Tibial nerve (tissue), 4 donors: ENCODE measurements around the gene MAN2A1. TPM values are rescaled to one million over a fixed set of nuclear protein-coding genes. Genes with fewer than 3 reads are reported as not detected.

ENCODE experiments used
- DNase-seq, 2 donors: peaks; one replicate each; pipeline ENCODE4 v3.0.0-alpha.2; 2019; ENCODE audit warnings: low spot score in 2 of 2
- H3K27ac ChIP-seq, 4 donors: fragments of 200-600 bp; sonication (generic) in 3 of 4; one replicate each; pipeline ENCODE4 v1.5.1; 2017 to 2019; ENCODE audit warnings: mild to moderate bottlenecking in 1 of 4
- H3K27me3 ChIP-seq, 2 donors: fragments of 200-600 bp; sonication (generic) in 1 of 2; one replicate each; pipeline versions ENCODE4 v1.5.1 to v1.6.0; 2017 to 2019
- H3K36me3 ChIP-seq, 3 donors: fragments of 200-600 bp; sonication (generic); one replicate each; pipeline ENCODE4 v1.5.1; 2018 to 2019
- H3K4me1 ChIP-seq, 4 donors: fragments of 200-600 bp; sonication (generic) in 3 of 4; one replicate each; pipeline ENCODE4 v1.5.1; 2017 to 2019
- H3K4me3 ChIP-seq, 4 donors: fragments of 200-600 bp; sonication (generic) in 3 of 4; one replicate each; pipeline ENCODE4 v1.5.1; 2017 to 2019; ENCODE audit warnings: mild to moderate bottlenecking in 1 of 4, moderate library complexity in 1 of 4
- H3K9me3 ChIP-seq, 4 donors: fragments of 200-600 bp; sonication (generic) in 3 of 4; one replicate each; pipeline ENCODE4 v1.5.1; 2017 to 2019
- EP300 ChIP-seq, 2 donors: sonication (generic); formaldehyde crosslinking; IDR thresholded peaks; one replicate each; pipeline ENCODE4 v1.6.1; 2017; ENCODE audit warnings: antibody characterized with exemption in 2 of 2, mild to moderate bottlenecking in 1 of 2
- POLR2A ChIP-seq, 2 donors: fragments of 450-650 bp; IDR thresholded peaks; one replicate each; pipeline ENCODE4 v1.6.1; 2017; ENCODE audit warnings: antibody characterized with exemption in 2 of 2, mild to moderate bottlenecking in 2 of 2, moderate library complexity in 2 of 2
- WGBS, 2 donors: methylation state at CpG; one replicate each; pipeline ENCODE4 v1.1.5; 2018; 5-methylcytosine and 5-hydroxymethylcytosine counted together
- total RNA-seq, 4 donors: library from RNA; depleted of rRNA; stranded (reverse); fragments of >200 nt; gene quantifications; one replicate each; pipeline ENCODE4 v1.1.0, GENCODE V29; 2016
- TF ChIP-seq, protein P1 (sequence below), 5 experiments: fragments of 200-600 bp in 3 of 5; fragments of 450-650 bp in 2 of 5; sonication (generic) in 3 of 5; IDR thresholded peaks; one replicate each; pipeline ENCODE4 v1.5.1; 2016 to 2019; ENCODE audit warnings: antibody characterized with exemption in 5 of 5, mild to moderate bottlenecking in 3 of 5, moderate library complexity in 2 of 5

The MAN2A1 gene
- total RNA-seq, 4 donors from 2014 or later, result 50.0 to 66.0 (median 56.7) TPM

DNA sequence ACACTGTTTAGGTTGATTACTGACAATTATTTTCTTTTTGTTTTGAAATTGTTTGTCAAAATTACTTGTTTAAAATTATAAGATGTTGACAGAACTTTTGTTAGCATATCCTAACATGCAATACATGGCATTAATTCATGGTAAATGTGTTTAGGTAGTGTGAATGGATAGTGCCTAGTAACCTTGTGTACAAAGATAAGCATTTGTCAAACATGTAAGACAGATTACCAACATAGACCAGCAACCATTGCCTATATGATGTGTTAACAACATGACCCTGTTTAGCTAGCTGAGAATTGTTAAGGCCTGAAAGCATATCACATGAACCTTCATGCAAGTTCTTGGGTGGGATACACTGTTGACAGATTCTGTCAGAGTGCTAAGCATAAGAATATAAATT, 13.4 kb downstream of the MAN2A1 start:
- Histone ChIP-seq H3K27ac (no peak overlapping the region), H3K36me3 (no peaks in the 10 kb centered on the region), H3K4me1 (peaks cover 0 to 30% (median 3%) of the 10 kb centered on the region in 4 donors), H3K27me3 (no peaks in the 10 kb centered on the region), H3K9me3 (no peaks in the 10 kb centered on the region), H3K4me3 (no peak overlapping the region)
- DNase-seq, result no peak
- TF ChIP-seq EP300 (IDR thresholded peaks at IDR 0.05) (no peak), POLR2A (IDR thresholded peaks at IDR 0.05) (no peak)
- TF ChIP-seq, protein P1, sequence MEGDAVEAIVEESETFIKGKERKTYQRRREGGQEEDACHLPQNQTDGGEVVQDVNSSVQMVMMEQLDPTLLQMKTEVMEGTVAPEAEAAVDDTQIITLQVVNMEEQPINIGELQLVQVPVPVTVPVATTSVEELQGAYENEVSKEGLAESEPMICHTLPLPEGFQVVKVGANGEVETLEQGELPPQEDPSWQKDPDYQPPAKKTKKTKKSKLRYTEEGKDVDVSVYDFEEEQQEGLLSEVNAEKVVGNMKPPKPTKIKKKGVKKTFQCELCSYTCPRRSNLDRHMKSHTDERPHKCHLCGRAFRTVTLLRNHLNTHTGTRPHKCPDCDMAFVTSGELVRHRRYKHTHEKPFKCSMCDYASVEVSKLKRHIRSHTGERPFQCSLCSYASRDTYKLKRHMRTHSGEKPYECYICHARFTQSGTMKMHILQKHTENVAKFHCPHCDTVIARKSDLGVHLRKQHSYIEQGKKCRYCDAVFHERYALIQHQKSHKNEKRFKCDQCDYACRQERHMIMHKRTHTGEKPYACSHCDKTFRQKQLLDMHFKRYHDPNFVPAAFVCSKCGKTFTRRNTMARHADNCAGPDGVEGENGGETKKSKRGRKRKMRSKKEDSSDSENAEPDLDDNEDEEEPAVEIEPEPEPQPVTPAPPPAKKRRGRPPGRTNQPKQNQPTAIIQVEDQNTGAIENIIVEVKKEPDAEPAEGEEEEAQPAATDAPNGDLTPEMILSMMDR (IDR thresholded peaks at IDR 0.05), result no peak

DNA sequence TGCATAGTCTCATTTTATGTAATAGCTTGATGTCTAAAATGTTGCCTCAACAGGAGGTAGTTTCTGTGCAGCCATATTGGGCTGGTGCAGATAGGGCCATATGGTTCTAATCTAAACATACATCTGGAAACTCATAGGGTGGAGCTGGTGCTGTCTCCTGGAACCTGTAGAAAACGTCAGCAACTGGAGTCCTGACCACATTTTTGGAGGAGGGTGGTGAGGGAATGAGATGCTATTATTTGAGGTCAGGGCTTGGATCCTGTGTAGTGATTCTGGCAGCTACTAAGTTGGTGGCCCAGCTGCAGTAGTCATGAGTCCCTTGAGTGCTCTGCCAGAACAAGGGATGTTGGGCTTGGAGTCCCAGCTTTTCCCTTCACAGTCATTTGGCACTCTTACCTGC, 14.1 kb downstream of the MAN2A1 start:
- Histone ChIP-seq H3K36me3 (no peaks in the 10 kb centered on the region), H3K4me1 (peaks cover 0 to 29% (median 3%) of the 10 kb centered on the region in 4 donors), H3K4me3 (no peak overlapping the region), H3K9me3 (no peaks in the 10 kb centered on the region), H3K27ac (no peak overlapping the region), H3K27me3 (no peaks in the 10 kb centered on the region)
- no peak for DNase-seq
- 36 to 50% methylated on average over 1 of the region's 1 CpG for WGBS, 2 donors
- TF ChIP-seq POLR2A (IDR thresholded peaks at IDR 0.05) (no peak), EP300 (IDR thresholded peaks at IDR 0.05) (no peak)
- TF ChIP-seq, protein P1 (IDR thresholded peaks at IDR 0.05), result no peak

DNA sequence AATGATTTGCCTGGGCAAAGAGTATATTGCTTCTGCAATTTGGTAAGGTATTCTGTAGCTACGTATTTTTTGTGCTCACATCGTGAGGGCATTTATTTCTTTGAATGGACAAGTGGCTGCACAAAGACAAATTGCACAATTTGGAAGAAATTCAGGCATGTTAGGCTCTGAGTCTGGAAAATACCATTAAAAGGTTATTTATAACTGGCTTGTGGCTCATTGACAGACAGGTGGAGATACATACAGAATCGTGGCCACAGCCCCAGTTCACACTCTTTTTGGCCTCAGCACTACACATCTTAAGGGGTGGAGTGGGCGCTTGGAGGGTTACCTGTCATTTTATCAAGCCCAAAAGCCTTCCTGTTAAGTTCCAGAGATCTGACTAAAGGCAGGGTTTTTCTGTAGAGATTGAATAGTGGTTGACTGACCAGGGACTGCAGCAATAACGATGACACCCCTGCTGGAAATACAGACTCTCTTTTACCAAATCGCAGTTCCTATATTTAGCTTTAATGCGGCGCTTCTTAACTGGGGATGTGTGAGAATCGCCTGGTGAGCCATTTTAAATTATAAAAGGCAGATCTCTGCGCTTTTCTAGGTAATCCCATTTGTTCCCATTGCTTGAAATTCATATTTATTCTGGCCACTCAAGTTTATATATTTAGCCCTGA, 14.7 kb downstream of the MAN2A1 start:
- no peak overlapping the region for H3K27ac ChIP-seq
- no peak overlapping the region for H3K4me3 ChIP-seq
- H3K27me3 ChIP-seq, result no peaks in the 10 kb centered on the region
- no peaks in the 10 kb centered on the region for H3K36me3 ChIP-seq
- TF ChIP-seq, protein P1 (IDR thresholded peaks at IDR 0.05), result no peak
- TF ChIP-seq EP300 (IDR thresholded peaks at IDR 0.05) (no peak), POLR2A (IDR thresholded peaks at IDR 0.05) (no peak)
- 80 to 83% methylated on average over 10 of the region's 10 CpGs for WGBS, 2 donors
- peaks cover 0 to 29% (median 3%) of the 10 kb centered on the region in 4 donors for H3K4me1 ChIP-seq
- no peak for DNase-seq
- H3K9me3 ChIP-seq, result no peaks in the 10 kb centered on the region

DNA sequence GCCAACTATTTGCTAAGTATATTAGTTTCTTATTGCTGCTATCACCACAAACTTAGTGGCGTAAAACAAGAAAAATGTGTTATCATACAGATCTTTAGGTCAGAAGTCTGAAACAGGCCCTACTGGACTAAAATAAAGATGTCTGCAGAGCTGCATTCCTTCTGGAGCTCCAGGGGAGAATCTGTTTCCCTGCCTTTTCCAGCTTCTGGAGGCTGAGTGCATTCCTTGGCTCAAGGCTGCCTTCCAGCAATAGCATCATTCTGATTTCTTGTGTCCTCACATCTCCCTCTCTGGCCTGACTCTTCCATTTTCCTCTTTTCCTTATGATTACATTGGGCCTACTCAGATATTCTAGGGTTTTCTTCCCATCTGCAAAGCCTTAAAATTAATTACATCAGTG, 15.9 kb downstream of the MAN2A1 start:
- WGBS, 2 donors, result 95 to 100% methylated on average over 1 of the region's 1 CpG
- H3K27ac ChIP-seq, result no peak overlapping the region
- no peaks in the 10 kb centered on the region for H3K36me3 ChIP-seq
- no peak overlapping the region for H3K4me3 ChIP-seq
- no peaks in the 10 kb centered on the region for H3K9me3 ChIP-seq
- peaks cover 0 to 23% (median 3%) of the 10 kb centered on the region in 4 donors for H3K4me1 ChIP-seq
- H3K27me3 ChIP-seq, result no peaks in the 10 kb centered on the region
- no peak for DNase-seq
- no peak for TF ChIP-seq POLR2A (IDR thresholded peaks at IDR 0.05)
- TF ChIP-seq, protein P1 (IDR thresholded peaks at IDR 0.05), result no peak
- no peak for TF ChIP-seq EP300 (IDR thresholded peaks at IDR 0.05)

DNA sequence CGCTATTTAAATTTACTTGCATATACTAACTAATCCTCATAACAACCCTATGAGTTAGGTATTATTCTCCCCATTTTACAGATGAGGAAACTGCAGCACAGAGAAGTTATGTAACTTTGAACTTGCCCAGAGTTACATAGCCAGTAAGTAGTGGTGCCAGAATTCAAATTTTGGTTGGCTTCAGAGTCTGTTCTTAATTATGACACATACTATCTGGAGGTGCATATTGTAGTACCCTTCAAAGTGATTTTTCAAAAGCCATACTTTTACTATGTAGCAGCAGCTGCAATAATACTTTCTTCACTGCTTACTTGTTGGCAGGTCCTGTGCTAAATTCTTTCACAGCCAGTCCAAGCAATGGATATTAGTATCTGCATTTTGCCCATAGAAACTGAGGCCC, 16.4 kb downstream of the MAN2A1 start:
- DNase-seq, result no peak
- H3K4me1 ChIP-seq, result peaks cover 0 to 22% (median 3%) of the 10 kb centered on the region in 4 donors
- no peaks in the 10 kb centered on the region for H3K9me3 ChIP-seq
- no peaks in the 10 kb centered on the region for H3K27me3 ChIP-seq
- no peak overlapping the region for H3K27ac ChIP-seq
- no peaks in the 10 kb centered on the region for H3K36me3 ChIP-seq
- no peak overlapping the region for H3K4me3 ChIP-seq
- TF ChIP-seq POLR2A (IDR thresholded peaks at IDR 0.05), result no peak
- TF ChIP-seq, protein P1 (IDR thresholded peaks at IDR 0.05), result no peak
- no peak for TF ChIP-seq EP300 (IDR thresholded peaks at IDR 0.05)
- WGBS, 2 donors, result 97 to 100% methylated on average over 1 of the region's 1 CpG
